Cardiac fibroblast (primary cell): ENCODE measurements around the gene CDKAL1.

ENCODE experiments used
- DNase-seq, 2 donors: peaks; one replicate each; pipeline versions ENCODE4 v3.0.0 to v3.0.0-alpha.2; 2010; ENCODE audit warnings: low read depth in 2 of 2
- H3K4me3 ChIP-seq, 2 donors: replicated peaks in 1 of 2; 1 replicate in 1 of 2; 2 replicates in 1 of 2; pipeline ENCODE4 v1.5.1; 2011; ENCODE audit warnings: low read depth in 2 of 2, low read length in 2 of 2, mild to moderate bottlenecking in 2 of 2, moderate library complexity in 1 of 2
- TF ChIP-seq, protein P1 (sequence below): IDR thresholded peaks from one replicate; pipeline ENCODE4 v1.5.1; 2011; ENCODE audit warnings: low read depth, mild to moderate bottlenecking, low read length, inconsistent platforms

Gene CDKAL1

DNA sequence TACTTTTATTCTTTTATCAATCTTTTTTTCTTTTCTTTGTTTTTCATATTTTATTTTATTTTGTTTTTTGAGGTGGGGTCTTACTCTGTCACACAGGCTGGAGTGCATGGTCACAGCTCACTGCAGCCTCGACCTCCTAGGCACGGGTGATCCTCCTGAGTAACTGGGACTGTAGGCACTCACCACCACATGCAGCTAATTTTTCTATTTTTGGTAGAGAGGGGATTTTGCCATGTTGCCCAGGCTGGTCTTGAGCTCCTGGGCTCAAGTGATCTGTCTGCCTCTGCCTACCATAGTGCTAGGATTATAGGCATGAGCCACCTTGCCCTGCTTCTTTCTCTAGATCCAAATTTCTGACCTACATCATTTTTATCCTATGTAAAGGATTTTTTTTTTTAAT, 153.2 kb downstream of the CDKAL1 start:
- TF ChIP-seq, protein P1, sequence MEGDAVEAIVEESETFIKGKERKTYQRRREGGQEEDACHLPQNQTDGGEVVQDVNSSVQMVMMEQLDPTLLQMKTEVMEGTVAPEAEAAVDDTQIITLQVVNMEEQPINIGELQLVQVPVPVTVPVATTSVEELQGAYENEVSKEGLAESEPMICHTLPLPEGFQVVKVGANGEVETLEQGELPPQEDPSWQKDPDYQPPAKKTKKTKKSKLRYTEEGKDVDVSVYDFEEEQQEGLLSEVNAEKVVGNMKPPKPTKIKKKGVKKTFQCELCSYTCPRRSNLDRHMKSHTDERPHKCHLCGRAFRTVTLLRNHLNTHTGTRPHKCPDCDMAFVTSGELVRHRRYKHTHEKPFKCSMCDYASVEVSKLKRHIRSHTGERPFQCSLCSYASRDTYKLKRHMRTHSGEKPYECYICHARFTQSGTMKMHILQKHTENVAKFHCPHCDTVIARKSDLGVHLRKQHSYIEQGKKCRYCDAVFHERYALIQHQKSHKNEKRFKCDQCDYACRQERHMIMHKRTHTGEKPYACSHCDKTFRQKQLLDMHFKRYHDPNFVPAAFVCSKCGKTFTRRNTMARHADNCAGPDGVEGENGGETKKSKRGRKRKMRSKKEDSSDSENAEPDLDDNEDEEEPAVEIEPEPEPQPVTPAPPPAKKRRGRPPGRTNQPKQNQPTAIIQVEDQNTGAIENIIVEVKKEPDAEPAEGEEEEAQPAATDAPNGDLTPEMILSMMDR = no peak
- no peak overlapping the region for H3K4me3 ChIP-seq
- no peak for DNase-seq

DNA sequence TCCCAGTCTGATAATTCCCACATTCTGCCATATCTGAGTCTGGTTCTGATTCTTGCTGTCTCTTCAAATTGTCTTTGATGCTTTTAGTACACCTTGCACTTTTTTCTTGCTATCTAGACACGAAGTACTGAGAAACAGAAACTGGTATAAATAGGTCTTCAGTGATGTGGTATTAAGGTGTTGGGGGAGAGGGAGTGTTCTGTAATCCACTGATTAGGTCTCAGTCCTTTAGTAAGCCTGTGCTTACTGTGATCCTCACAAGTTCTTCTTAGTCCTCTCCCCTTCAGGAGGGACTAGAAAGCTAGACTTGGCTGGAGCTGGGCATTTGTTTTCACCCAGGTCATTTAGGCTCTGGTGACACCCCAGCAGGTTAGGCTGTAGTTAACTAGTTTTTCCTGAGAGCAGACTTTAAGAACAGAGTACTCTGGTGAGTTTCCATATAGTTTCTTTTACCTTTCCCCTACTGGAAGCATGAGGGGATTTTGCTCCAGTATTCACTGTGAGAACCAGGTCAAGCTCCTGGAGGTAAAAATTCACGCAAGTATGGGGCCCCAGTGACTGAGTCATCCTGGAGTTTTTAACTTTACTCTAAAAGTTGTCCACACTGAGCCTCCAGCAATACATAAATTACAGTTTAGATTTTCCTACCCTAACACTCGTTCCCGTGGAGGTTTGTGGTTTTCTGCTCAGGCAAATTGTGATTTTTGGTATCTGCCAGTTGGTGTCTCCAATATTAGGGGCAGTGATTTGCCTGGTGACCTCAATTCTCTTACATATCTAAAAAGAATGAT, 154.6 kb downstream of the CDKAL1 start:
- peak; percentile 63 to 67 for DNase-seq
- TF ChIP-seq, protein P1 = no peak
- H3K4me3 ChIP-seq = no peak overlapping the region

DNA sequence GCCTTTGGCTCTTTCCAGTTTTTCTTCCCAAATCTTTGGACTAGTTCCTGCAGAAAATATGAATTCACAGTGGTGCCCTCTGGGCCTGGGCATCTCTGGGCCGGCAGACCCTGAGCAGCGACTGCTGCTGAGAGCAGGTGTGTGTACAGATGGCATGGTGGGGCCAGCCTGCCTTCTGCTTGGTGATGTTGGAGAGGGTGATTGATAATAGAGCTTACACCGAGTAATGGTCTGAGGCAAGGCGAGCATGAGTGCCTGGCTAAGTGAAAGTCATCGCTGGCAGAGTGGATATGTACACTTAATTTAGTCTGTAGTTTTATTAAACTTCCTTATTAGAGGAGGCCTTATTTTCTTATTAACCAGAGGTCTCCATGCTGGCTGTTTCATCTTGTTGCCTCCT, 156.9 kb downstream of the CDKAL1 start:
- no peak overlapping the region for H3K4me3 ChIP-seq
- DNase-seq = no peak
- TF ChIP-seq, protein P1 = no peak

DNA sequence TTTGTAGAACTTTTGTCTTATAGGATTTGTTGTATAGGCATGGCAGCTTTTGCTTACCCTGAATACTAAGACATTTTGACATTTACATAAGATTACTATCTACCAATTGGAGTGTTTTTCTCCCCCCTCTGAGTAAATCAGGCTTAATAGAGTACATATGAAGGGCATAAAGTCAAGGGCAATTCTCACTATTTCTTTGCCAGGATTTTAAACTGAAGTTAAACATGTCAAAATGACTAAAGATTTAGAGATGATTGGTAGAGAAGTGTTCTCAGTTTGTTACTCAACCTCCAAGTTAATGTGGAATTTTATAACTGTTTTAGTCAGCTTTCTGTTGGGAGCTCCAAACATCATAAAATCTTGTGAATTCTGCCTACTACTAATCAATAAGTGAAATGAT, 157.8 kb downstream of the CDKAL1 start:
- H3K4me3 ChIP-seq = no peak overlapping the region
- no peak for DNase-seq
- TF ChIP-seq, protein P1 = no peak

DNA sequence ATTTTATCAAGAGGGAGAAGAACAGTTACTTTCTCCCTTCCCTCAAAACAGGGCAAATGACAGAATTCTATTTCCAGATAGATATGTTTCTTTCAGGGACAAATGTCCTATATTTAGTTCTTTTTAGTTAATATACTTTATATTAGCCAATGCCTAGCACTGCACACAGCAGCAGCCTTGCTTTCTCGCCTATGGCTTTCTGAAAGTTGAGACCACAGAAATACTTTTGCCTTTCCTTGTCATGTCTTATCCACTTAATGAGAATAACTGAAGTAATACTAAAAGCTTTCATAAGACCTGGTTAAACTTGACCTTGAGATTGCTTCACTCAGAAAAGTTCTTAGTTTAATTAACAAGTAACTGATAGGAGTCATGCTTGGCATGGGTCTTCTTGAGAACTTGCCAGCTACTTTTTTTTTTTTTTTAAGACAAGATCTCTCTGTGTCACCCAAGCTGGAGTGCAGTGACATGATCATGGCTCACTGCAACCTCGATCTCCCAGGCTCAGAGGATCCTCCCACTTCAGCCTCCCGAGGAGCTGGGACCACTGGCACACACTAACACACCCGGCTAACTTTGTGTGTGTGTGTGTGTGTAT, 159.3 kb downstream of the CDKAL1 start:
- H3K4me3 ChIP-seq = no peak overlapping the region
- TF ChIP-seq, protein P1 = no peak
- DNase-seq = peak; percentile 36 to 48

DNA sequence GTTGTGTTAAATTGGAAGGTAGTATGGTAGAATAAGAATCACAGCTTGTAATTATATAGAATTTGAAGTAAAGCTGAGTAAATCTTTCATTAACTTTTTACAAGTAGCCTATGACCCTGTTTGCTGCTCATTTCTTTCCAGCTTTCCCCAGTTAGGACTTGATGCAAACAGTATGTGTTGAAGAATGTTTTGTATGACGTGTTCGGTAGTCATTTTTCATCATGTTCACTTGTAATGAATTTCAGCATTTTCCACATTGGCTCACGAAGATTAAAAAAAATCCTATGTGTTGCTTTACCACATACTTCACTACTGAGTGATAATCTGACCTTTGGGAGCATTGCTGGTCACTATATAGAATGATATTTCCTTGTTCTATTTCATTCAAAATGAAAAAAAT, 162.4 kb downstream of the CDKAL1 start:
- H3K4me3 ChIP-seq = no peak overlapping the region
- TF ChIP-seq, protein P1 = no peak
- peak; percentile 84 to 88 for DNase-seq
